DMS53 treated with DMSO at 0.1 percent for 48 hours (cell line): ENCODE data around the gene ENPP3.
A peak's percentile ranks its signal among the peaks of the same experiment; 100 is the strongest.

Experiments
- DNase-seq: peaks from one replicate; lab custom pipeline; 2025; ENCODE audit not compliant: unreplicated experiment; lab: John Stamatoyannopoulos, UW

ENPP3 gene

DNA sequence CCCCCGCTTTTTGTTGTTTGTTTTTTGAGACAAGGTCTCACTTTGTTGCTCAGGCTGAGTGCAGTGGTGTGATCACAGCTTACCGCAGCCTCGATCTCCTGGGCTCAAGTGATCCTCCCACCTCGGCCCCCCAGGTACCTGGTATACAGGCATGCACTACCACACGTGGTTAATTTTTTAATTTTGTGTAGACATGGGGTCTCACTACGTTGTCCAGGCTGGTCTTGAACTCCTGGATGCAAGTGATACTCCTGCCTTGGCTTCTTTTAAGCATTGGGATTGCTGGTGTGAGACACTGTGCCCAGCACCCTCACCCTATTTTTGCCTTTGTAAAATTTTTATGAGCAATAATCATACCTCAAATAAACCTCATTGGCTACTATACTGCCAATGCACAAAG lies 5.5 kb downstream of the ENPP3 start:
- DNase-seq = no peak

DNA sequence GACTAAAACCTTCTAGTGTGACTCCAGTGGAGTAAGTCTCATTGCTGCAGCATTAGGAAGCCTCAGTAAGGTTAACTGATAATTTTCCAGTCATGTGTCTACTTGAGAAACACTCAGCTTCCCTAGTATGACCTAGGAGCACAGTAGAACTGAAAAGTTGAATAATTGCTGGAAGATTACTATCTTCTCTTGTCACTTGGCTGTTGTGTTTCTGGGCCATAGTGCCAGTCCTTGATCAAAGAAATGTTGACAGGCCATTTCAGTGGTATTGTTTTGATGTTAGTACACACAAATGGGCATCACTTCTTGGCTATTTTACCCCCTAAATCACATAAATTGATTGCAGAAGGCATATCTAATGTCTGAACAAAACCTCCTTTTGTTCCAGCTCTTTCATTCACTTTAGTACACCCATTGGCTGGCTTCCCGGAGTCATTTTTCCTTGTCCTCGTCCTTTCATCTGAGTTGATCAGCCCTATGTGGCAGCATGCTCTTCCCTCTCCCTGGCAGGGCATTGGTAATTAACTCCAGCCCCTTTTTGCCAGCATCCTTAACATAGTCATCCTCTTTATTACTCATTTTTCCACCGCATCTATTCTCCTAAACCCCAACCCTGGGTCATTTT lies 6.0 kb downstream of the ENPP3 start:
- DNase-seq = no peak

DNA sequence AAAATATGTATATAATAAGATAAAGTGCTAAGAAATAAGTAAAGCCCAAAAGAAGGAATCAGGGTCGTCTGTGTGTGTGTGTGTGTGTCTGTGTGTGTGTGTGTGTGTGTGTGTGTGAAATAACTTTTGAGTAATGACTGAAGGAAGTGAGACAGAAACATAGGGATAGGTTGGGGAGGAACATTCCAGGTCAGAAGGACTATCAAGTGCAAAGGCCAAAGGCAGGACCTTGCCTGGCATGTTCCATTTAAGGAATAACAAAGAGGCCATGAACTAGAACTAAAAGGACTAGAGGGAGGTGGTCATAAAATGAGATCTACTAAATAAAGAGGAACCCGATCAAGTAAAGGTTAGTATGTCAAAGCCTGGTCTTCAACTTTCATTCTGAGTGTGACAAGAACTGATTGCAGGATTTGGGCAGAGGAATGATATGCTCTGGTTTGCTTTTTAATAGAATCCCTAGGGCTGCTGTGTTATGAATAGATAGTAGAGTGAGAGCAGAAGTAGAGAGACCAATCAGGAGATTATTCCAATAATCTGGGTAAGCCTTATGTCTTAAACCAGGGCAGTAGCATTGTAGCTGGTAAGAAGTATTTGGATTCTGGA lies 6.9 kb downstream of the ENPP3 start:
- no peak for DNase-seq

DNA sequence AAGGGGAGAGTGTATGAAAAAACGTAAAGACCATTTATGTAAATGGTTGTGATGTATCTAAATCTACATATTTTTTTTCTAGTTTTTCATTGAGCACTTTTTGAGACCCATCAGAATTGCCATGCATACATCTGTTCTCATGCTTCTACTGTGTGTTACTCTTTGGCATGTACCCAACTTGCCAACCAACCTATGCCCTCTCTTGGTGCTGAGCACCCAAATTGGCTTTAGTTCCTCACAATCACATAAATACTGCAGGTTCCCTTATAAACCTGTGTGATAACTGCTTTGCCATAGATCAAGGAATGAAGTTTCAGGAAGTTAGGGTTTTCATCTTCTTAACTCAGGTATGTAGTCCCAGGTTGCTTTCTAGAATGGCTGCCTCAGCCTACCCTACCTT lies 7.8 kb downstream of the ENPP3 start:
- DNase-seq = no peak

GRCh38 chr6:131645846-131646245 lies 8.7 kb downstream of the ENPP3 start:
- DNase-seq = no peak

DNA sequence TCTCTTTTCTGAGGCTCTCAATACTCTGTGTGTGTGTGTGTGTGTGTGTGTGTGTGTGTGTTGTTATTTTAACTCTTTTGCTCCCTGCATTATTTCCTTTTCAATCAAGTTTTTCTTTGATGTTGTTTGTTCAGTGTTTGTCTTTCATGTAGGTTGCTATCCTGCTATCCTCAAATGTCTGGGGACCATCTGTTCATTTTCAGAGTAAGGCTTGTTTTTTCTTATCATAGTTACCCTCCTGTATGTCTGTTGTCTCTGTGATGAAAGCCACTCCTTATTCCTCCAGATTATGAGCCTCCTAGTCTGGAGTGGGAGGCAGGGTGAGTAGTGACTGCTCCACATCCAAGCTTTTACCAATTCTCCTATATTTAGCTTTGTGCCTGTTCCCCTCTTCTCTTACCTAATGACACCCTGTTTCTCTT lies 9.2 kb downstream of the ENPP3 start:
- peak; percentile 5 for DNase-seq

GRCh38 chr6:131651782-131652181 lies 14.7 kb downstream of the ENPP3 start:
- peak; percentile 76 for DNase-seq

GRCh38 chr6:131652472-131652871 lies 15.4 kb downstream of the ENPP3 start:
- peak; percentile 46 for DNase-seq

DNA sequence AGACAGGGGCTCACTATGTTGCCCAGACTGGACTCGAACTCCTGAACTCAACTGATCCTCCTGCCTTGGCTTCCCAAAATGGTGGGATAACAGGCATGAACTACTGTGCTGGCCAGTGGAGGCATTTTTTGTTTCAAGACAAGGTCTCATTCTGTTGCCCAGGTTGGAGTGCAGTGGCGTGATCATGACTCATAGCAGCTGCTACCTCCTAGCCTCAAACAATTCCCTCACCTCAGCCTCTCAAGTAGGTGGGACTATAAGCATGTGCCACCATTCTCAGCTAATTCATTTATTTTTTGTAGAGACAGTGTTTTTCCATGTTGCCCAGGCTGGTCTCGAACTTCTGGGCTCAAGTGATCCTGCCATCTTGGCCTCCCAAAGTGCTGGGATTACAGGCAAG lies 17.2 kb downstream of the ENPP3 start:
- DNase-seq = peak; percentile 18

GRCh38 chr6:131655387-131655786 lies 18.3 kb downstream of the ENPP3 start:
- DNase-seq = peak; percentile 7

GRCh38 chr6:131655951-131656350 lies 18.8 kb downstream of the ENPP3 start:
- no peak for DNase-seq

DNA sequence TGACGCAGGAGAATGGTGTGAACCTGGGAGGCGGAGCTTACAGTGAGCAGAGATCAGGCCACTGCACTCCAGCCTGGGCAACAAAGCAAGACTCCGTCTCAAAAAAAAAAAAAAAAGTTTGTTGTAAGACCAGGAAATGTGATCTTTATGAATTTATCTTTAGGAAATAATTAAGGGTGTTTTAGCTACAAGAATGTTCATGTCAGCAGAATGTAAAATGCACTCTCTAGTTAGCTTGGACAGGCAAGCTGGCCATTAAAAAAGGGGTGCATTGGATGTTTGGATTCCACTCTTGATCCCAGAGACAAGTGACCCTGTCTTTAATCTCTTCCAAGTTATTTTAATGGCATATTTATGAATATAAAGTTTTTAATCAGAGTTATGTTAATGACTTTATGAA lies 19.6 kb downstream of the ENPP3 start:
- no peak for DNase-seq

DNA sequence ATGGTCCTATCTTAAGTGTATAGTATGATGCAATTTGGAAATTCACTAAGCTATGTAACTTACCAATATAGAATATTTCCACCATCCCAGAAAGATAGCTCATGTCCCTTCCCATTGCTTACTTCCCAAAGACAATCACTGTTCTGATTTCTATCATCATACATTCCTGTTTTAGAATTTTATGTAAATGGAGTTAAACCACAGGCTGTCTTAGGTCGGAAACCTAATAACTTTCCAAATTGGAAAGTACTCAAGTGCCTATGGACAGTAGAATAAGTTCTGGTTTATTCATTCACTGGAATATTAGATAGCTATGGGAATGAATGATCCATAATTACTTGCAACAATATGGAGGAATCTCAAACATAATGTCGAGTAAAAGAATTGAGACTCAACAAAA lies 20.1 kb downstream of the ENPP3 start:
- no peak for DNase-seq

DNA sequence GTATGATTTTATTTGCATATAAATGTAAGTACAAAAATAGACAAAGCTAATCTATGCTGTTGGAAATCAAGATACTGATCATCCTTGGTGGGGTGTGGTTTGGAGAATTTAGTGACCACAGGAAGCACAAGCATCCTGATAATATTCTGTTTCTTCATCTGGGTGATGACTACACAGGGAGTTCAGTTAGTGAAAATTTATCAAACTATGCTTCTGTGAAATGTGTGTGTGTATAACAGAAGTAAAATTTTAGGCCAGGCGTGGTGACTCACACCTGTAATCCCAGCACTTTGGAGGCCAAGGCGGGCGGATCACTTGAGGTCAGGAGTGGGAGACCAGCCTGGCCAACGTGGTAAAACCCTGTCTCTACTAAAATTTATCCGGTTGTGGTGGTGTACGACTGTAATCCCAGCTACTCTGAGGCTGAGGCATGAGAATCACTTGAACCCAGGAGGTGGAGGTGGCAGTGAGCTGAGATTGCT lies 20.6 kb downstream of the ENPP3 start:
- DNase-seq = no peak

DNA sequence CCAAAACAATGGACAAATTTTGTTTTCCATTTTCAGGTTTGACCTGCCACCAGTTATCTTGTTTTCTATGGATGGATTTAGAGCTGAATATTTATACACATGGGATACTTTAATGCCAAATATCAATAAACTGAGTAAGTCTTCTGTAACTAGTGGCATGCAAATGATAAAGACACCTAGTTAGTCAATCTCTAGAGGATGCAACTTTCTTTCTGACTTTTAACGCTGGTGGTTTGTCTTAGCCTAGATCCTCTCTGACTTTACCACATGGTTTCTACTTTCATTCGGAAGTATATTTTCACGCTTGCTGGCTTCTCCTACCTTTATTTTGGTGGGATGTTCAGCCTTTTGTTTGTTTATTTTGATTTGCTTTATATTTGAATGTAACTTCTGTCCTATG lies 21.2 kb downstream of the ENPP3 start:
- DNase-seq = no peak

GRCh38 chr6:131660195-131660594 lies 23.1 kb downstream of the ENPP3 start:
- DNase-seq = peak; percentile 67

- no peak for DNase-seq
These were observed 26.6 kb downstream of the ENPP3 start for GRCh38 chr6:131663578-131664165.

DNA sequence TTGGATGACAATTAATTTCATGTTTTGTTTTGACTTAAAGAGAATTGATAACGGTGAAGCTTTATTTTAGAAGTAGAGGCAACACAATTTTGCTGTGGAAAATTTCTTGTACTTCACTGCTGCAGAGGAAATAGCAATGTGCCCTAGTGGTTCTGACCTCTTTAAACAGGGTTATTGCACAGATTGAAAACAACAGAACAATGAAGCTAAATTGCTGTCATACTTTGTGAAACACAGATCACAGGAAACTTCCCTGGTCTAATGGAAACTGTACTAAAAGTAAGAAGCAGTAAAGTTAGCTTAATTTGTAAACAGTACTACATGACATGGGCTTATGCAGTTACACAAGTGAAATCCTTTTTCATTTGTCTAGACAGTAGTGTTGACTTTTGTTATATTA lies 32.8 kb downstream of the ENPP3 start:
- DNase-seq = no peak

DNA sequence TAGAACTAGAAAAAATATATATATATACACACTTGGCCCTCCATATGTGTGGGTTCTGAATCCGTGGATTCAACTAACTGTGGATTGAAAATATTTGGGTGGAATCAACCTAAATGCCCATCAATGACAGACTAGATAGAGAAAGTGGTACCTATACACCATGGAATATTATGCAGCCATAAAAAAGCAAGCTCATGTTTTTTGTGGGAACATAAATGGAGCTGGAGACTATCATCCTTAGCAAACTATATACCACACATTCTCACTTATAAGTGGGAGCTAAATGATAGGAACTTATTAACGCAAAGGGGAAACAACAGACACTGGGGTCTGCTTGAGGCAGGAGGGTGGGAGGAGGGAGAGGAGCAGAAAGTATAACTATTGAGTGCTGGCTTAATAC lies 36.1 kb downstream of the ENPP3 start:
- no peak for DNase-seq

- DNase-seq = no peak
These were observed 41.3 kb downstream of the ENPP3 start for GRCh38 chr6:131678442-131678841.

GRCh38 chr6:131680868-131681267 lies 43.8 kb downstream of the ENPP3 start:
- no peak for DNase-seq

- no peak for DNase-seq
These were observed 44.5 kb downstream of the ENPP3 start for GRCh38 chr6:131681585-131681984.

DNA sequence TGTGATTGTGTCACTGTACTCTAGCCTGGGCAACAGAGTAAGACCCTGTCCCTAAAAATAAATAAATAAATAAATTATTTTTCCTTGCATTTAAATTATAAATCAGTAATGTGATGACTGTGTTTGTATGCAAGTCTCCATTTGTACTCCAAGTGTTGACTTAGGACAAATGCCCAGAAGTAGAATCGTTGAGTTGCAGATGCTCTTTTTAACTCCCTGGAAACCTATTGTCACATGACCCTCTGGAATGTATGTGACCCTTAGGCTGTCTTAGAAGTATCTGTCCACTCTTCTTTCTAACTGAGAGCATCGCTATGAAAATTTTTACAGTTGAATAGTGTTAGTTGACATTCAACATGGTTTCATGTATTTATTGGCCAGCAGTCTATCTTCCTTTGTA lies 45.3 kb downstream of the ENPP3 start:
- DNase-seq = no peak
